Posterior vena cava (tissue), 2 donors: ENCODE data around the gene PRUNE1. TPM values are rescaled to one million over a fixed set of nuclear protein-coding genes. Genes with fewer than 3 reads are reported as not detected.

Source experiments
- DNase-seq: peaks from one replicate; pipeline ENCODE4 v3.0.0-alpha.2; 2020; ENCODE audit warnings: low spot score
- intact Hi-C, 2 donors: fragments of 100-400 bp; cut with DNase I; formaldehyde crosslinking; loops; one replicate each; pipeline versions ENCODE4 v1.14.1 to v1.14.2; 2022 to 2023
- total RNA-seq, 2 donors: library from RNA; stranded (reverse); fragmentation: NEBNext Ultra II Directional; extraction: Animal tissue kit (Norgen Biotek cat#: 25700); gene quantifications; one replicate each; pipeline ENCODE4 v1.2.1, GENCODE V29; 2021
- donor health status: DM: yes; HTN: yes; CAD: no.
- donor health status: DM: yes; HTN: yes; CAD: no.

Gene PRUNE1
- total RNA-seq, 2 donors from 2014 or later, result 15.5 to 17.4 TPM

- intact Hi-C loops, result no loop called here
- no peak for DNase-seq
Measured at GRCh38 chr1:150999926-151000325, 8.3 kb upstream of the PRUNE1 start.

DNA sequence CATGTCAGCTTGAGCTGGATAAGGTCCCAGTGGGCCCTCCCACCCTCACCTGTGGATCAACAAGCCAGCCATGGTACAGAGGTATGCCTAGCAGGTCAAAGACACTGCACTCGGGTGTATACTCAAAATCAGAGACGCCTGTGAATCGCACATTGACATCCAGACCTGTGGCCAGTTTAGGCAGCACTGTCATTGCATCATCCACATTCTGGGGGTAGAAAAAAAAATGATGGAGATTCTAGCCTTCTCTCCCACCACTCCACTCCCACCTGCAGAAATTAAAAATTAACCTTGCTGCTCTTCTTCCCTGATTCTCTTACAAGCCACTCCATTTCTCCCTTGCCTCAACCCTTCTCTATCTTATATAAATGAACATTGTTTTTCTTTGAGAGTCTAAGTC, 7.8 kb upstream of the PRUNE1 start:
- DNase-seq, result no peak
- intact Hi-C loops, result no loop called here

DNA sequence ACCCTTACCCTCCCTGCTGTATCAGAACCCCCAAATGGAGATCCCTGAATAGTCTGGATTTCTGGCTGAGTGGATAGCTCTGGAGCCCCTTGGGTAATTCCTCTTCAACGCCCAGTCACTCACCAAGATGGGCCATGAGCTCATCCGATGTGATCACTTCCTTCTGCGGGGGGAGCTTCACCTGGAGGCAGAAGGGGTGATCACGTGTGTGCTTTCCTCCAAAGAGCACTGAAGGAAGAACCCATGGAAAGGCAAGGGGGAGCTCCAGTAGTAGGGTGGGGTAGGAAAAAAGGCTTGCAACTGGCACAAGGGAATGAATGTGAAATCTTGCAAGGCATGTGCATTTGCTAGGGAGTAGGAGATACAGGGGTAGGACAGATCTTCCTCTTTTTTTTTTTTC, 6.6 kb upstream of the PRUNE1 start:
- intact Hi-C loops, result no loop called here
- DNase-seq, result no peak

- intact Hi-C loops, result no loop called here
- DNase-seq, result no peak
Measured at GRCh38 chr1:151002051-151002450, 6.2 kb upstream of the PRUNE1 start.

GRCh38 chr1:151002611-151003010, 5.6 kb upstream of the PRUNE1 start:
- no peak for DNase-seq
- intact Hi-C loops, result no loop called here

GRCh38 chr1:151003180-151003579, 5.1 kb upstream of the PRUNE1 start:
- intact Hi-C loops, result no loop called here
- no peak for DNase-seq

- DNase-seq, result no peak
- intact Hi-C loops, result no loop called here
Measured at GRCh38 chr1:151005729-151006319, 2.4 kb upstream of the PRUNE1 start.

DNA sequence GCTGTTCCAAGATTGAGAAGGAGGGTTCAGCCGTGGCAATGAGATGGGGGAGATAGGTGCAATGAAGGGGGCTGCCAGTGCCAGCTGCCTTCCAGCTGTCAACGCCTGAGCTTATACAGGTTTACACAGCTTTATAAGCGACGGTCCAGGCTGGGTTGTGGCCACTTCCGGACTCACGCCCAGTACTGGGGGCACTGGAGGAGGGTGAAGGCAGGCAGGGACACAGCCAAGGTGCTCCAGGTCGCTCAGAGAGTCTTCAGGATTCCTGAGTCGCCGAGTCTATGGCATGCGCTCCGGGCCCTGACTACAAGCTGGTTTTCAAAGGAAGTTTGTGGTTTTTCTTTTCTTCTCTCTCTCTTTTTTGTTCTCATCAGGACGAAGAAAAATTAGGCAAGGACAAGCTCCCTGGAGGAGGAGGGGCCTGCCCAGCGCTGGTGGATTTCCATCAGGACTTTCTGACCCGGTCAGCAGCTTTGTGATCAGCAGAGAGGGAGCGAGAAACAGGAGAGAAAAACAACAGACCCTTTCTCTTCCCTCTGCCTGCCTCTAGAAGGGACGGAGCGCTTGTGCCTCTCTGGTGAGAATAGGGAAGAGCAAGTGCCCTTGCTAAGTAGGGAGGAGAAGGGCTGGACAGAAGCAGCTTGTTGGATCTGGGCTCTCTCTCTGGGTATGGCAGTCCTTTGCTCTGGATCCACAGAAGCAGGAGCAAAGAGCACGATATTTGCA, 1.8 kb upstream of the PRUNE1 start, which contains the start of gene MINDY1:
Gene MINDY1 (minus strand): TSS at position 576 of the 726 bp plus-strand sequence. CDS start 4,285 bp downstream, outside the sequence.
- peak; percentile 88 for DNase-seq
- intact Hi-C loops, result no loop called here

- DNase-seq, result no peak
- intact Hi-C loops, result no loop called here
Measured at GRCh38 chr1:151007853-151008243, 401 bp upstream of the PRUNE1 start.

DNA sequence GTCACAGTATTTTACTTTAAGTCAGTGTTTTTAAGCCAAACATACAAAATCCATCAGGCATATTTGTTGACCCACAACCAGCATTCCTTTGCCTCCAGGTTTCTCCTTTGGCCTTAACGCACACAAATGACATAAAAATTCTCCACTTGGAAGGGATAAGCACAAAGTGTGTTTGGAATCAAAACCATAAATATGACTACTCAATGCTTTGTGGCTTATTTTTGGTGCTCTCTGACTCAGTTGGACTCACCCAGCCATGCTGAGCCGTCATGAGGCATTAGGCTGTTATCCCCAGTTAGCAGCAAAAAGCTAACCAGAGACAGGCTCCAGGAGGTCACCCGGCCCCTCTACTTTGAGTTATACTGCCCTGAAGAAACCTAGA, 948 bp downstream of the PRUNE1 start:
- peak; percentile 37 for DNase-seq
- intact Hi-C loops, result no loop called here

- DNase-seq, result no peak
- intact Hi-C loops, result loop anchor here in 1 of 2 donors (2.0 kb wide), 1 partner anchor 15 kb away; no protein-coding TSS in a partner anchor
Measured at GRCh38 chr1:151009674-151010345, 1.6 kb downstream of the PRUNE1 start.

DNA sequence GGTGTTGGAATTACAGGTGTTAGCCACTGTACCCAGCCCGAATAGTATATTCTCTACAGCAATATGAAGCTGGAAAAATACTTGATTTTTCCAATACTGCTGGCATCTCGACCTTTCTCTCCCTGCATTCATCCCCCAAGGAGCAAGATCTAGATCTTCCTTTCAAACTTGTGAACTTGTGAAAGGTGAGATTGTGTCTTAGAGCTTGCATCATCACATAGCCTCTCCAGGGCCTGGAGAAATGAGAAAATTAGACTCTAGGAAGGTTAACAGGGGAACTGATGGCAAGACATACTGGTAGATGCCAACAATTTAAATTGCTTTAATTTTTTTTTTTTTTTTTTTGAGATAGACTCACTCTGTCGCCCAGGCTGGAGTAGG, 2.1 kb downstream of the PRUNE1 start:
- intact Hi-C loops, result loop anchor here in 1 of 2 donors (2.0 kb wide), 1 partner anchor 14 kb away; no protein-coding TSS in a partner anchor
- no peak for DNase-seq

- no peak for DNase-seq
- intact Hi-C loops, result loop anchor here in 1 of 2 donors (2.0 kb wide), 1 partner anchor 13 kb away; no protein-coding TSS in a partner anchor
Measured at GRCh38 chr1:151011154-151011850, 3.1 kb downstream of the PRUNE1 start.

DNA sequence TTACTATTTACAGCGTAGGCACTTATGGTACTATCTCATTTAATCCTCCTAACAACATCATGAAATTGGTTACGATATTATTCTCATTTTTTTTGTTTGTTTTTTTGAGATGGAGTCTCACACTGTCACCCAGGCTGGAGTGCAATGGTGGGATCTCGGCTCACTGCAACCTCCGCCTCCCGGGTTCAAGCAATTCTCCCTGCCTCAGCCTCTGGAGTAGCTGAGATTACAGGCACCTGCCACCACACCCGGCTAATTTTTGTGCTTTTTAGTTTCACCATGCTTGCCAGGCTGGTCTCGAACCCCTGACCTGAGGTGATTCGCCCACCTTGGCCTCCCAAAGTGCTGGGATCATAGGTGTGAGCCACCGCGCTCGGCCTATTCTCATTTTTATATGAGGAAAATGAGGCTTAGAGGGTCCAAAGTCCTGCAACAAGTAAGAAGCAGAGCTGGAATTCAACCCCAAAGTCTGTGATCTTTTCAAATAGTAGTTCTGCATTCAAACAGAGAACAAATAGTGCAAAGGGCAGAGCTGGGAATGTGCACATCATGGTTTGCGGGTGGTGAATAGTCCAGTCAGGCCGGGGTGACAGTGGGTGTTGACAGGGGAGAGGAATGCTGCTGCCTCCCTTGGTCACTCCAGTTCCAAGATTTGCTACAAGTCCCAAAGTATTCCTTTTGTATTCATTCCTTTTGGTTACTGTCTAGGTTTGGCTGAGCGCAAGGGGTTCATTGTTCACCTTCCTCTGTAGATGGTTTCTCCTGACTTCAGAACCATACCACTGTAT, 4.6 kb downstream of the PRUNE1 start:
- no peak for DNase-seq
- intact Hi-C loops, result no loop called here

DNA sequence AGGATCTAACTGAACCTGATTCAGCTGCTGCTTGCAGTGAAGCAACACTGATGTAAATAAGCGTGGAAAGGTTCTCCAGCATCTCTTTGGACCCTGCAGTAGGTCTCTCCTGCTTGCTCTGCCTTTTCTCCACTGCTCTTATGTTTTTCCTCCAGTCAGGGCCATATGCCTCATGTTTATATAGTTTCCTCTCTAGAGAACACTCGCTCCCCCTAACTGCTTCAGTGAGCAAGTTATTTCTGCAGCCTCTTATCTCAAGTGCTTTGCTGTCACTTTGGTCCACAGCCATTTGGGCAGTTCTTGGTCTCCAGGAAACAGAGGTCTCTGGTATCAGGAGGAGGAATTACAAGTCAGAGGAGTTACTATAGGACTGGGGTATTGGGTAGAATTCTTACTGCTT, 5.3 kb downstream of the PRUNE1 start:
- no peak for DNase-seq
- intact Hi-C loops, result no loop called here

DNA sequence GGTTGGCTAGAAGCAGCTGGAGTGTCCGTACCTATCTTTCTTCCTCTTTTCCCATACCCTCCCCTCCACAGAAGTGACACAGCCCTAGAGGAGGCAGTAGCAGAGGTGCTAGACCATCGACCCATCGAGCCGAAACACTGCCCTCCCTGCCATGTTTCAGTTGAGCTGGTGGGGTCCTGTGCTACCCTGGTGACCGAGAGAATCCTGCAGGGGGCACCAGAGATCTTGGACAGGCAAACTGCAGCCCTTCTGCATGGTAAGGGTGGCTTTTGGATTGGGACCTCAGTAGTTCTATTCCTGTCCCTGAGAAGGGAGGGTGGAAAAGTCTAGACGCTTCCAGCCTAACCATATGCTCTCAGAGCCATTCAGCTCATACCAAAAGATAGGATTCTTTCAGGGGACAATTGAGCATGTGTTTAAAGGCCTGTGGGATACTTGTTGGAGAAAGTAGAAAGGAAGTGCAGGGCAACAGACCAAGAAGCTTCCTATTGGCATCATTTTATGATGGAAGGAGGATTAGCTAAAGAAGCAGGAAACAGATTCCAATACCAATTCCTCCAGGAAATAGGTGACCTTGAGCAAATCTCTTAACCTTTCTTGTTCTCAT, 16.4 kb downstream of the PRUNE1 start:
- DNase-seq, result peak; percentile 91
- intact Hi-C loops, result loop anchor here in 1 of 2 donors (2.0 kb wide), 1 partner anchor 14 kb away; no protein-coding TSS in a partner anchor

- intact Hi-C loops, result no loop called here
- no peak for DNase-seq
Measured at GRCh38 chr1:151026460-151026859, 18.2 kb downstream of the PRUNE1 start.

DNA sequence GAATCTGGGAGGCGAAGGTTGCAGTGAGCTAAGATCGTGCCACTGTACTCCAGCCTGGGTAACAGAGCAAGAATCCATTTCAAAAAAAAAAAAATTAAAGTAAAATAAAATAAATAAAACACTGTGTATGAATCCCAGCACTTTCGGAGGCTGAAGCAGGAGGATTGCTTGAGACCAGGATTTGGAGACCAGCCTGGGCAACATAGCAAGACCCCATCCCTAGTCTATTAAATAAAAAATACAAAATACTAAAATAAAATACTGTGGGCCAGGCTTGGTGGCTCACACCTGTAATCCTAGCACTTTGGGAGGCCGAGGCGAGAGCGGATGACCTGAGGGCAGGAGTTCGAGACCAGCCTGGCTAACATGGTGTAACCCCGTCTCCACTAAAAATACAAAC, 23.9 kb downstream of the PRUNE1 start:
- no peak for DNase-seq
- intact Hi-C loops, result no loop called here

GRCh38 chr1:151035167-151035566, 26.9 kb downstream of the PRUNE1 start:
- DNase-seq, result no peak
- intact Hi-C loops, result no loop called here
